Naive B cell (primary cell): ENCODE results near the gene XPR1. TPM values are rescaled to one million over a fixed set of nuclear protein-coding genes. Genes with fewer than 3 reads are reported as not detected.
"Not testable (repeated sequence)": the region's sequence is repeated elsewhere in the genome, so short reads cannot be mapped to it uniquely, and the experiment has no call there.

Experiments used
- ATAC-seq, 2 donors: fragments of 150-1000 bp; cut with Tn5 transposase; 2 replicates each; pipeline ENCODE4 v1.10.0; 2021; ENCODE audit warnings: low read depth in 2 of 2, mild to moderate bottlenecking in 2 of 2, moderate library complexity in 2 of 2
- DNase-seq: peaks from one replicate; pipeline ENCODE4 v3.0.0; 2022
- H3K27ac Mint-ChIP-seq, 6 donors: one replicate each; pipeline ENCODE4 v1.8.0; 2020 to 2022; ENCODE audit warnings: mild to moderate bottlenecking in 6 of 6, mixed read lengths in 6 of 6, moderate library complexity in 5 of 6, inconsistent platforms in 2 of 6
- H3K27me3 Mint-ChIP-seq, 3 donors: one replicate each; pipeline ENCODE4 v1.8.0; 2021 to 2022; ENCODE audit warnings: mixed read lengths in 3 of 3, mild to moderate bottlenecking in 1 of 3
- H3K36me3 Mint-ChIP-seq, 2 donors: one replicate each; pipeline ENCODE4 v1.8.0; 2020 to 2022; ENCODE audit warnings: mixed read lengths in 2 of 2, inconsistent platforms in 1 of 2, mild to moderate bottlenecking in 1 of 2
- H3K4me1 Mint-ChIP-seq, 3 donors: one replicate each; pipeline ENCODE4 v1.8.0; 2020 to 2022; ENCODE audit warnings: mixed read lengths in 3 of 3, inconsistent platforms in 1 of 3, mild to moderate bottlenecking in 1 of 3, moderate library complexity in 1 of 3
- H3K4me3 Mint-ChIP-seq, 8 donors: one replicate each; pipeline ENCODE4 v1.8.0; 2020 to 2022; ENCODE audit warnings: mild to moderate bottlenecking in 8 of 8, mixed read lengths in 8 of 8, moderate library complexity in 8 of 8, inconsistent platforms in 2 of 8
- H3K9me3 Mint-ChIP-seq, 7 donors: one replicate each; pipeline ENCODE4 v1.8.0; 2020 to 2022; ENCODE audit warnings: mixed read lengths in 7 of 7, mild to moderate bottlenecking in 5 of 7, inconsistent platforms in 2 of 7, moderate library complexity in 1 of 7
- polyA plus RNA-seq, 6 donors: library from polyadenylated mRNA; unstranded; fragments of 300-500 nt; fragmentation: Illumina TruSeq; gene quantifications; one replicate each; pipeline ENCODE4 v1.2.3, GENCODE V29; 2021; ENCODE audit warnings: low read depth in 6 of 6

XPR1 gene
- polyA plus RNA-seq, 6 donors from 2014 or later, result 2.3 to 6.0 (median 4.9) TPM

DNA sequence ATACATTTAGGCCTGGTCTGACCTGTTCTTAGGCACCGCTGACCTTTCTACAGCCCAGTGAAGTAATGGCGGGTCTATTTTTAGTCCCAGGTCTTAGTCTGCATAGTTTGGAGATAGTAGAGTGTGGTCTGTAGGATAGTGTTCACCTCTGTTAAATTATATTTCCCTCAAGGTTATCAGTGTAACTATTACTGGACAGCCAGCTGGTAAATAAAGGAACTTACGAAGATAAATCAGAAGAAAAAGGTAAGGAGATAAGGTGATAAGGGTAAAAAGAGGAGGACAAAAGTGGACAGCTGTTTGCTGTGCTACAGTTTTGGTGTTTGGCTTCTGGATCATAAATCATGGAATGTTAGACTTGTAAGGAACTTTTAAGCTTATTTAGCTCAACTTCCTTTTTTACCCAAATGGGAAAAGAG lies 8.7 kb downstream of the XPR1 start:
- H3K36me3 Mint-ChIP-seq, result no peaks in the 10 kb centered on the region
- peaks cover 6 to 22% (median 12%) of the 10 kb centered on the region in 3 donors for H3K4me1 Mint-ChIP-seq
- H3K4me3 Mint-ChIP-seq, result no peak overlapping the region
- no peaks in the 10 kb centered on the region for H3K27me3 Mint-ChIP-seq
- DNase-seq, result no peak
- no peak for ATAC-seq
- H3K9me3 Mint-ChIP-seq, result no peaks in the 10 kb centered on the region
- H3K27ac Mint-ChIP-seq, result peak overlapping the region in 1 of 6 donors; percentile 22

DNA sequence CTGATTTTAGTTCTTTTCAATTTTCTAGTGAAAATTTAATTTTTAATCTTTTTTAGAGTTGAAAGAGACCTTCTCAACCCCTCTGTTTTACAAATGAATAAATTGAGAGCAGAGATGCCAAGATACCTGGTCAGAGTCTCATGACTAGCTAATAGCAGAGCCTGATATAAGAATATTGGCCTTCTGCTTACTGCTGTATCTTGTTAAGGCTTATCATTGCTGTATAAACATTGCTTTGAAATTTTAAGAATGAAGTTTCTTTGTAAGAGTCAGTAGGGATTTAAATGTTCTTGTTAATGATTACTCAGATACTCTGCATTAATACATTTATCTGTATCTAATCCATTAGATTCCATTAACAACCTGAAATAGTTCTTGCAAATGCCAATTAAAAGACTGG lies 9.8 kb downstream of the XPR1 start:
- H3K4me3 Mint-ChIP-seq, result no peak overlapping the region

DNA sequence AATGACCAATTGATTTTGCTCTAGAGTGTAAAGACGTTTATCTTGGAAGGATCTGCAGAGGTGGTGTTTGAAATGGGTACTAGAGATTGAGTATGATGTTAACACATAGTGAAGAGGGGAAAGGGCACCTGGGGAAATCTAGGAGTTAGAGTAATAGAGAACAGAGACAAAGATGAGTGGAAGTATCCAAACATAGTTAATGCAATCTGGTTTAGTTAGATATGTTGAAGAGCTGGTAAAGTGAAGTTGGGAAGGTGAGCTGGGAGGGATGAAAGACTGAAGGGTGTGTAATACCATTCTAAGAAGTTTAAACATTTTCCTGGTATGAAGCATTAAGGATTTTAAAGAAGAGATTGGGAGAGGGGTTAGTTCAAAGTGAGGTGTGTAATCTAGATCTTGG lies 11.0 kb downstream of the XPR1 start:
- DNase-seq, result no peak
- ATAC-seq, result no peak
- Mint-ChIP-seq H3K4me3 (no peak overlapping the region), H3K27ac (no peak overlapping the region), H3K36me3 (no peaks in the 10 kb centered on the region), H3K9me3 (no peaks in the 10 kb centered on the region), H3K27me3 (no peaks in the 10 kb centered on the region), H3K4me1 (peaks cover 14 to 25% (median 22%) of the 10 kb centered on the region in 3 donors)

More for the DNA sequence above, 9.8 kb downstream of the XPR1 start:
- ATAC-seq (no peak), DNase-seq (no peak)
- H3K36me3 Mint-ChIP-seq, result no peaks in the 10 kb centered on the region
- H3K4me1 Mint-ChIP-seq, result peaks cover 7 to 23% (median 17%) of the 10 kb centered on the region in 3 donors
- H3K27ac Mint-ChIP-seq, result no peak overlapping the region
- H3K9me3 Mint-ChIP-seq, result no peaks in the 10 kb centered on the region
- H3K27me3 Mint-ChIP-seq, result no peaks in the 10 kb centered on the region

DNA sequence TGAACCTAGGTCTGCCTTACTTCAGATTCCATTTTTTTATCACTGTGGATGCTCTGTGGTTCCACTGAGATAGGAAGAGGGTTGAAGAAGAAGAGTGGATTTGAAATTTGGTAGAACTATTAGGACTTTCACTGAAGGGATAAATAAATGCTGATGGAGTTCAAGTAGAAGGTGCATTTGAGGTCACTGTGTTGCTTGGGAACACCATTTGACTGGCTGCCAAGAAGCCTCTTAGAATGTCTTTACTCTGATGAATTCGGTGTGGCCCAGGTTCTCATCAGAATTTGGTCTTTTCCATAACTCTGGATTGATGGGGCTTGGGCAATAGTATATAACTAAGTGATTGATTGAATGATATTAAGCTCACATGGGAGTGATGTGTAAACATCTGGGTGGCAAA lies 11.9 kb downstream of the XPR1 start:
- no peak for DNase-seq
- Mint-ChIP-seq H3K9me3 (no peaks in the 10 kb centered on the region), H3K27ac (peak overlapping the region in 1 of 6 donors; percentile 49), H3K36me3 (no peaks in the 10 kb centered on the region), H3K27me3 (no peaks in the 10 kb centered on the region), H3K4me1 (peaks cover 21 to 25% (median 22%) of the 10 kb centered on the region in 3 donors), H3K4me3 (no peak overlapping the region)
- ATAC-seq, result no peak

DNA sequence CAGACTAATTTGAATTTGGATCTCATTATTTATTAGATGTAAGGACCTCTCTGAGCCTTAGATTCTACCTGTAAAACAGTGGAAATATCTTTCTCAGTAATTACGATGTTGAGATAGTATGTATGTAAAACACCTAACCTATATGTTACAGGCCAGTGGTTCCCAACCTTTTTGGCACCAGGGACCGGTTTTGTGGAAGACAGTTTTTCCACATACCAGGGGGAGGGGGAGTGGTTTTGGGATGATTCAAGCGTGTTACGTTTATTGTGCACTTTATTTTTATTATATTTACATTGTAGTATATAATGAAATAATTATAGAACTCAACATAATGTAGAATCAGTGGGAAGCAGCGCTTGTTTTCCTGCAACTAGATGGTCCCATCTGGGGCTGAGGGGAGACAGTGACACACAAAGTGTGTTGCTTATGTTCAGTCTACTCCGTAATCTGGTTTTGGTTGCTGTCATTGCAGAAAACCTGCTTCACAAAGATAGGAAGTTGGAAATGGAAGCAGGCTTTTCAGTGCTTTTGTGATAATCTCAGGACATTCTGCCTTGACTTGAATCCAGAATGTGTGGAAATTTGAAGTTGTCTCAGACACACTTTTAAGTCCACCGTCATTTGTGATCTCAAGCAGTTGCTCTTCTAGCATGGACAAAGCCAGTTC lies 12.8 kb downstream of the XPR1 start:
- DNase-seq, result no peak
- Mint-ChIP-seq H3K9me3 (peaks cover 0 to 1% (median 0%) of the 10 kb centered on the region in 7 donors), H3K4me3 (no peak overlapping the region), H3K4me1 (peaks cover 26 to 32% (median 31%) of the 10 kb centered on the region in 3 donors), H3K27me3 (no peaks in the 10 kb centered on the region), H3K36me3 (peaks cover 0 to 5% of the 10 kb centered on the region in 2 donors), H3K27ac (no peak overlapping the region)
- ATAC-seq, result no peak

DNA sequence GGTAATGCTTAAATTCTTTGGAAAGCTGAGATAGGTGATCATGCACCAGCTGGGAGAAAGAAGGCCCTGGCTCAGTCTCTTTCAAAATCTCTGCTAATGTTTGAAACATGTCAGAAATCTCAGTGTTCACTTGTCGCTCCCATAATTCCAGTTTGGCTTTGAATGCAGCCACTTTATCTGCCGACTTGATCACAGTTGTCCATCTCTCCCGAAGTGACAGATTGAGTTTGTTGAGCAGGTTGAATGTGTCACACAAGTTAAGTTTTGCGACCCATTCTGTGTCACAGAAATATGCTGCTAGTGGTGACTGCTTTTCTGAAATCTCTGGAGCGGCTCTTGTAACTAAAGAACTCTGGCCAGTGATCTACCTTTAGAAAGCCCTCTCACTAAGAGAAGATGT lies 13.4 kb downstream of the XPR1 start:
- peaks cover 29 to 38% (median 34%) of the 10 kb centered on the region in 3 donors for H3K4me1 Mint-ChIP-seq
- ATAC-seq, DNase-seq, H3K36me3 Mint-ChIP-seq, H3K27me3 Mint-ChIP-seq, H3K4me3 Mint-ChIP-seq, H3K27ac Mint-ChIP-seq, H3K9me3 Mint-ChIP-seq: not testable (repeated sequence)

DNA sequence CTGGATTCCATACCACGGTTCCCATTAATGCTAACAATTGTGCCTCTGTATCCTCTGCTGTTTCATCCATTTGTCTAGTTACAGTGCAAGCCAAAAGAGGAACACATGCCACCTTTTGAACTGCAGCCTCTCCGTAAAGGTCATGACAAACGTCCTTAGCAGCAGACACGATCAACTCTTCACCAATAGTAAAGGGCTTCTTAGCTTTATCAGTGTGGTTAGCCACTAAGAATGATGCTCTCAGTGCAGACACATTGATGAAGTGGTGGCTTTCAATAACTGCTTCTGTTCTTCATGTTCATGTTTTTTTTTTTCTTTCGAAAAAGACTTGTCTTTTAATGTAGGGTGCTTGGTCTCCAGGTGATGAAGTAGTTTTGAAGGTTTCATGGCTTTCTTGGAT lies 14.3 kb downstream of the XPR1 start:
- Mint-ChIP-seq H3K9me3 (peaks cover 0 to 1% (median 0%) of the 10 kb centered on the region in 7 donors), H3K27ac (no peak overlapping the region)
- DNase-seq, result no peak

DNA sequence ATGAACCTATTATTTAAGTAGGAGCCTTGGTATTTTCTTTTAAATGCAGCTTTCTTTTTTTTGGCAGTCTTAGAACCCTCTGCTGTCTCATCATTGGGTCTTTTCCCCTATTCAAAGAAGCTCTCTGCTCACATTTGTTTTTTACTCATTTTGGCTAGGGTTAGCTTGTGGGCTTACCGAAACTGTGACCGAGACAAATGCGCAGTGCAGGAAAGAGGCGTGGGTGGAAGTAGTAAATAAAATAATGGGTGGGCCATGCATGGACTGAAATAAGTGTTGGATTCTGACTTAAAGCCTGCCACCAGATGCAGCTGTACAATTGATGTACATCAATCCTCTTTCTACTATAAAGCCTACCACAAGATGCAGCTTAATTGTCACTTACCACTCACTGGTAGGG lies 14.7 kb downstream of the XPR1 start:
- H3K27ac Mint-ChIP-seq, result no peak overlapping the region
- peaks cover 0 to 1% (median 0%) of the 10 kb centered on the region in 7 donors for H3K9me3 Mint-ChIP-seq
- no peaks in the 10 kb centered on the region for H3K27me3 Mint-ChIP-seq
- H3K4me1 Mint-ChIP-seq, result peaks cover 24 to 41% (median 34%) of the 10 kb centered on the region in 3 donors
- ATAC-seq (no peak), DNase-seq (no peak)
- peaks cover 0 to 6% of the 10 kb centered on the region in 2 donors for H3K36me3 Mint-ChIP-seq
- H3K4me3 Mint-ChIP-seq, result no peak overlapping the region

More for the DNA sequence above, 14.3 kb downstream of the XPR1 start:
- H3K36me3 Mint-ChIP-seq, result peaks cover 0 to 6% of the 10 kb centered on the region in 2 donors
- H3K4me1 Mint-ChIP-seq, result peaks cover 24 to 41% (median 34%) of the 10 kb centered on the region in 3 donors
- ATAC-seq, result no peak
- H3K27me3 Mint-ChIP-seq, result no peaks in the 10 kb centered on the region
- no peak overlapping the region for H3K4me3 Mint-ChIP-seq

DNA sequence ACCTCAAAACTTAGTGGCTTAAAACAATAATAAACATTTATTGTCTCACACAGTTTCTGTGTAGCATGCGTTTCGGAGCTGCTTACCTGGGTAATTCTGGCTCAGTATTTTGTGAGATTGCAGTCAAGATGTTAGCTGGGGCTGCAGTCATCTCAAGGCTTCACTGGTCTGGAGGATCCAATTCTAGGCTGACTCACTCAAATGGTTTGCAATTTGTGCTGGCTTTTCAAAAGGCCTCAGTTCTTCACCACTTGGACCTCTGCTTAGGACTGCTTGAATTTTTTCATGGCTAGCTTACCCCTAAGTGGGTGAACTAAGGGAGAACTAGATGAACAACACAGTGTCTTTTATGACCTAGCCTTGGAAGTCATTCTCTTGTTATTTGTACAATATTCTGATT lies 21.0 kb downstream of the XPR1 start:
- Mint-ChIP-seq H3K4me3 (no peak overlapping the region), H3K4me1 (peaks cover 12 to 24% (median 23%) of the 10 kb centered on the region in 3 donors), H3K9me3 (peaks cover 4 to 24% (median 13%) of the 10 kb centered on the region in 7 donors), H3K27ac (no peak overlapping the region), H3K27me3 (no peaks in the 10 kb centered on the region), H3K36me3 (peaks cover 7 to 22% of the 10 kb centered on the region in 2 donors)
- ATAC-seq (no peak), DNase-seq (no peak)

DNA sequence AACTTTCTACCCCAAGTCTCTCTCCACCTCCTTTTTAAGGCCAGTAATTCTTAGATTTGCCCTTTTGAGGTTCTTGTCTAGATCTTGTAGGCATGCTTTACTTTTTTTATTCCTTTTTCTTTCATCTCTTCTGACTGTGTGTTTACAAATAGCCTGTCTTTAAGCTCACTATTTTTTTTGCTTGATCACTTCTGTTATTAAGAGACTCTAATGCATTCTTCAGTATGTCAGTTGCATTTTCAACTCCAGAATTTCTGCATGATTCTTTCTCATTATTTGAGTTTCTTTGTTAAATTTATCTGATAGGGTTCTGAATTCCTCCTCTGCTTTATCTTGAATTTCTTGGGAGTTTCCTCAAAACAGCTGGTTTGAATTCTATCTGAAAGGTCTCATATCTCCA lies 30.9 kb downstream of the XPR1 start:
- no peak overlapping the region for H3K27ac Mint-ChIP-seq
- peaks cover 7 to 19% (median 12%) of the 10 kb centered on the region in 3 donors for H3K4me1 Mint-ChIP-seq
- peaks cover 48 to 69% of the 10 kb centered on the region in 2 donors for H3K36me3 Mint-ChIP-seq
- no peaks in the 10 kb centered on the region for H3K27me3 Mint-ChIP-seq
- ATAC-seq, result no peak
- peaks cover 18 to 92% (median 82%) of the 10 kb centered on the region in 7 donors for H3K9me3 Mint-ChIP-seq
- no peak overlapping the region for H3K4me3 Mint-ChIP-seq
- DNase-seq, result no peak

DNA sequence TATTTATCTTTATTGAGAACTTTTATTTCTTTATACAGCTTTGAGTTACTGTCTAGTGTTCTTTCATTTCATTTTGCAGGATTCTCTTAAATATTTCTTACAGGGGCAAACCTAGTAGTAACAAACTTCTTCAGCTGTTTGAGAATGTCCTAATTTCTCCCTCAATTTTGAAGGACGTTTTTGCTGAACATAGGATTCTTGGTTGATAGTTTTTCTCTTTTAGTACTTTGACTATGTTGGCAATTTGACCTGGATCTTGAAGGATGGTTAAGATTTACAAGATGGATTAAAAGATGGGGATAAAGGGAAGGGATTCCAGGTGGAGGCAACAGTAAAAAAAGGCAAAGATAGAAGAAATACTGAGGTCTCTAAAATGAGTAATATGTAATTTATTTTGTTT lies 38.9 kb downstream of the XPR1 start:
- DNase-seq, result no peak
- no peak overlapping the region for H3K4me3 Mint-ChIP-seq
- ATAC-seq, result no peak
- peaks cover 7 to 62% (median 47%) of the 10 kb centered on the region in 7 donors for H3K9me3 Mint-ChIP-seq
- no peaks in the 10 kb centered on the region for H3K27me3 Mint-ChIP-seq
- H3K27ac Mint-ChIP-seq, result no peak overlapping the region
- H3K36me3 Mint-ChIP-seq, result peaks cover 24 to 33% of the 10 kb centered on the region in 2 donors
- H3K4me1 Mint-ChIP-seq, result peaks cover 9 to 28% (median 17%) of the 10 kb centered on the region in 3 donors

DNA sequence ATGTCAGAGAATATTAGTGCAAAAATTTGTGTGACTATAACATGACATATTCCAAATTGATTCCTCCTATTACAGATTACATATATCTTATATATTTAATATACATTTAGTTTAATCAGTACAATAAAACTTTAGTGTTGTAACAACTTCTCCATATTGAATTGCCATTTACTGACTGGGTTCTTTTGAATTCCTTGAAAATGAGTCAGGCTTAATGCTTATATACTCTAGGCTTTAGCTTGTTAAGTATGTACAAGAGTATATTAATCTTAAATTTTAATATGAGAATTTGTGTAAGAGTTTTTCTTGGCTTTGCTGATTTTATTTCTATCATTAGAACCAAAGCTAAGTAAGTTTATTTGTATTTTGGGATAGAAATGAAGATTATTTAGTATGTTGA lies 40.3 kb downstream of the XPR1 start:
- Mint-ChIP-seq H3K4me3 (no peak overlapping the region), H3K4me1 (peaks cover 9 to 25% (median 16%) of the 10 kb centered on the region in 3 donors), H3K27me3 (no peaks in the 10 kb centered on the region), H3K36me3 (peaks cover 22 to 34% of the 10 kb centered on the region in 2 donors), H3K9me3 (peaks cover 7 to 49% (median 36%) of the 10 kb centered on the region in 7 donors), H3K27ac (no peak overlapping the region)
- ATAC-seq (no peak), DNase-seq (no peak)

DNA sequence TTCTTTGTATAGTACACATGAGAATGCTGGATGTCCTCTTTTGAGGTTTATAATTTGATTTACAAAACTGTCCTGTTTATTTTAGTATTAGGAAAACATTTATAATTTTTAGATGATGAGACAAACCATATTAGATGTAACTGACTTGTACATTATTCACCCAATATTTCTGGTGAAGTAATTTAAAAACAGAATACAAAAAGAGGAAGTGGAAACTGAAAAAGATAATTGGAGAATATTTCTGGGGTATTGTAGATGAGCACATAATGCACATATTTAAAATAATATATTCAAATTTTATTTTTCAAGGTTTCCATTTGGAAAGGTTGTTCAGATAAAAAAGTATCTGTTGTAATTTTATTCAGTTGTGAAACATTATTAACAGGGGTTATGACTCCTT lies 40.7 kb downstream of the XPR1 start:
- Mint-ChIP-seq H3K4me3 (no peak overlapping the region), H3K27me3 (no peaks in the 10 kb centered on the region), H3K27ac (no peak overlapping the region), H3K4me1 (peaks cover 7 to 25% (median 12%) of the 10 kb centered on the region in 3 donors), H3K9me3 (peaks cover 7 to 45% (median 33%) of the 10 kb centered on the region in 7 donors), H3K36me3 (peaks cover 18 to 30% of the 10 kb centered on the region in 2 donors)
- DNase-seq (no peak), ATAC-seq (no peak)
